ENCODE measurements around the gene HNRNPA3.
"Not testable (repeated sequence)": the region's sequence is repeated elsewhere in the genome, so short reads cannot be mapped to it uniquely, and the experiment has no call there.

The HNRNPA3 gene

GRCh38 chr2:177188482-177189469 lies 23.8 kb upstream of the HNRNPA3 start:
- DNase-seq = no peak

GRCh38 chr2:177190941-177191340 lies 21.7 kb upstream of the HNRNPA3 start:
- DNase-seq = no peak

GRCh38 chr2:177192788-177193187 lies 19.8 kb upstream of the HNRNPA3 start:
- no peak for DNase-seq

- no peak for DNase-seq
These were observed 19.4 kb upstream of the HNRNPA3 start for GRCh38 chr2:177193240-177193639.

- no peak for DNase-seq
These were observed 17.4 kb upstream of the HNRNPA3 start for GRCh38 chr2:177195194-177195593.

GRCh38 chr2:177200419-177200818 lies 12.2 kb upstream of the HNRNPA3 start:
- DNase-seq = not testable (repeated sequence)

- no peak for DNase-seq
These were observed 10.7 kb upstream of the HNRNPA3 start for GRCh38 chr2:177201919-177202346.

GRCh38 chr2:177204417-177204816 lies 8.2 kb upstream of the HNRNPA3 start:
- DNase-seq = no peak

GRCh38 chr2:177207101-177207500 lies 5.5 kb upstream of the HNRNPA3 start:
- no peak for DNase-seq

GRCh38 chr2:177211169-177211568 lies 1.4 kb upstream of the HNRNPA3 start:
- no peak for DNase-seq

- DNase-seq = no peak
These were observed 953 bp upstream of the HNRNPA3 start for GRCh38 chr2:177211576-177212105.

GRCh38 chr2:177212891-177213856 lies 580 bp downstream of the HNRNPA3 start:
- DNase-seq = peak; percentile 92 to 94

GRCh38 chr2:177217247-177217843 lies 4.8 kb downstream of the HNRNPA3 start:
- no peak for DNase-seq

GRCh38 chr2:177219787-177220186 lies 7.2 kb downstream of the HNRNPA3 start:
- DNase-seq = not testable (repeated sequence)

- DNase-seq = no peak
These were observed 8.9 kb downstream of the HNRNPA3 start for GRCh38 chr2:177221534-177221933.

- no peak for DNase-seq
These were observed 9.4 kb downstream of the HNRNPA3 start for GRCh38 chr2:177221970-177222369.

GRCh38 chr2:177223436-177223835 lies 10.8 kb downstream of the HNRNPA3 start:
- not testable (repeated sequence) for DNase-seq

- no peak for DNase-seq
These were observed 13.4 kb downstream of the HNRNPA3 start for GRCh38 chr2:177225965-177226360.

- no peak for DNase-seq
These were observed 17.0 kb downstream of the HNRNPA3 start for GRCh38 chr2:177229442-177230242.

GRCh38 chr2:177231270-177231669 lies 18.7 kb downstream of the HNRNPA3 start:
- no peak for DNase-seq

- no peak for DNase-seq
These were observed 19.6 kb downstream of the HNRNPA3 start for GRCh38 chr2:177232098-177232704.

All from CD4-positive, alpha-beta T cell treated with Interferon alpha-2 for 1 hour (primary cell).